A673 (cell line): ENCODE data around the gene EML6. TPM values are rescaled to one million over a fixed set of nuclear protein-coding genes. Genes with fewer than 3 reads are reported as not detected.
"Not testable (repeated sequence)": the region's sequence is repeated elsewhere in the genome, so short reads cannot be mapped to it uniquely, and the experiment has no call there.

Experiments used
- BruUV-seq: library from RNA; stranded (reverse); fragments of 400-500 nt; replicated peaks from 2 replicates; lab custom pipeline; 2021; lab: Mats Ljungman, UMichigan
- CTCF ChIA-PET: fragments of 300-600 bp; sonication (Branson Sonifier 250); formaldehyde crosslinking; loops from one replicate; lab custom pipeline; 2022; ENCODE audit warnings: antibody characterized with exemption; lab: Charles Lee
- POLR2A ChIA-PET: fragments of 300-600 bp; sonication (Branson Sonifier 250); formaldehyde crosslinking; loops from one replicate; lab custom pipeline; 2022; ENCODE audit warnings: antibody characterized with exemption; ENCODE audit not compliant: low non-redundant PET; lab: Charles Lee
- DNase-seq: peaks from one replicate; pipeline ENCODE4 v3.0.0-alpha.2; 2015; ENCODE audit warnings: low spot score
- H3K27ac ChIP-seq: fragments of 200-600 bp; sonication (generic); 2 replicates; pipeline ENCODE4 v1.5.1; 2016; ENCODE audit warnings: mixed run types, low read depth, mild to moderate bottlenecking, mixed read lengths, antibody characterized with exemption, low read length; ENCODE audit not compliant: poor library complexity, severe bottlenecking
- H3K27me3 ChIP-seq: fragments of 200-600 bp; sonication (generic); replicated peaks from 2 replicates; pipeline ENCODE4 v1.6.1; 2017; ENCODE audit warnings: mixed run types, low read depth, mild to moderate bottlenecking, mixed read lengths, antibody characterized with exemption, low read length; ENCODE audit not compliant: insufficient read depth, poor library complexity
- H3K36me3 ChIP-seq: fragments of 200-600 bp; sonication (generic); 2 replicates; pipeline ENCODE4 v1.6.1; 2016; ENCODE audit warnings: mixed run types, mild to moderate bottlenecking, mixed read lengths, antibody characterized with exemption, low read length; ENCODE audit not compliant: insufficient read depth, poor library complexity, severe bottlenecking
- H3K4me1 ChIP-seq: fragments of 200-600 bp; sonication (generic); 2 replicates; pipeline ENCODE4 v1.6.1; 2017; ENCODE audit warnings: mixed run types, mild to moderate bottlenecking, mixed read lengths, antibody characterized with exemption, low read length; ENCODE audit not compliant: insufficient read depth, poor library complexity, severe bottlenecking
- H3K4me3 ChIP-seq: fragments of 200-600 bp; sonication (generic); 2 replicates; pipeline ENCODE4 v1.5.1; 2016; ENCODE audit warnings: low read depth, mixed run types, mild to moderate bottlenecking, mixed read lengths, low read length; ENCODE audit not compliant: poor library complexity, severe bottlenecking
- H3K9me3 ChIP-seq: fragments of 200-600 bp; sonication (generic); 2 replicates; pipeline ENCODE4 v1.6.1; 2016; ENCODE audit warnings: mixed run types, low read depth, mild to moderate bottlenecking, mixed read lengths, antibody characterized with exemption, low read length; ENCODE audit not compliant: poor library complexity, severe bottlenecking
- EZH2 ChIP-seq: fragments of 200-600 bp; sonication (generic); IDR thresholded peaks from 2 replicates; pipeline ENCODE4 v1.6.1; 2017; ENCODE audit warnings: borderline replicate concordance, low read depth, mild to moderate bottlenecking, mixed read lengths, antibody characterized with exemption, low read length; ENCODE audit not compliant: poor library complexity, severe bottlenecking
- intact Hi-C: fragments of 100-400 bp; cut with micrococcal nuclease; formaldehyde crosslinking; loops from one replicate; pipeline ENCODE4 v1.10.0; 2022; ENCODE audit not compliant: unreplicated experiment
- total RNA-seq: library from RNA; stranded (reverse); gene quantifications from 2 replicates; pipeline ENCODE4 v1.2.3, GENCODE V29; 2021
- TF ChIP-seq, protein P1 (sequence below): fragments of 300-800, 200-600 bp; sonication (generic); conservative IDR thresholded peaks from 2 replicates; pipeline ENCODE4 v1.5.1; 2017; ENCODE audit warnings: low read depth, mild to moderate bottlenecking, antibody characterized with exemption, low read length, moderate library complexity, mixed read lengths

EML6 gene
- total RNA-seq, 1 experiment from 2014 or later, result 1.9 TPM

DNA sequence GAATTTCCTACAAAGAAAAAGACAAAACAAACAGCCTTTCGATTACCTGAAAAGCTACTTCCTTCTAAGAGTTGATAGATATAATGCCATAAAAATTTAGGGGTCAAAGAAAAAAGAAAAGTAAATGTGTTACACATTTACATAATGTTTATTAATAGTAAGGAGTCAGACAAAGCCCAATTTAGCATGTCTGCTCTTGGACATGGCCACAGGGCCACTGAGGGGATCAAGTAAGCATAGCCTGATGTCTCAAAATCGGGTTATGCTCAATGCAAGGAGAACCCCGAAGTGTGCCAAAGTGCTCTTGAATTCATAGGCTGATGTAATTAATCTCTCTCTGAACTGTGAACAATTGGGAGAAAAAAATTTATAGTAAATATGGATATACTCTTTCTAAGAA, 265.1 kb downstream of the EML6 start:
- peaks cover 23% of the 10 kb centered on the region for H3K4me1 ChIP-seq
- TF ChIP-seq, protein P1, sequence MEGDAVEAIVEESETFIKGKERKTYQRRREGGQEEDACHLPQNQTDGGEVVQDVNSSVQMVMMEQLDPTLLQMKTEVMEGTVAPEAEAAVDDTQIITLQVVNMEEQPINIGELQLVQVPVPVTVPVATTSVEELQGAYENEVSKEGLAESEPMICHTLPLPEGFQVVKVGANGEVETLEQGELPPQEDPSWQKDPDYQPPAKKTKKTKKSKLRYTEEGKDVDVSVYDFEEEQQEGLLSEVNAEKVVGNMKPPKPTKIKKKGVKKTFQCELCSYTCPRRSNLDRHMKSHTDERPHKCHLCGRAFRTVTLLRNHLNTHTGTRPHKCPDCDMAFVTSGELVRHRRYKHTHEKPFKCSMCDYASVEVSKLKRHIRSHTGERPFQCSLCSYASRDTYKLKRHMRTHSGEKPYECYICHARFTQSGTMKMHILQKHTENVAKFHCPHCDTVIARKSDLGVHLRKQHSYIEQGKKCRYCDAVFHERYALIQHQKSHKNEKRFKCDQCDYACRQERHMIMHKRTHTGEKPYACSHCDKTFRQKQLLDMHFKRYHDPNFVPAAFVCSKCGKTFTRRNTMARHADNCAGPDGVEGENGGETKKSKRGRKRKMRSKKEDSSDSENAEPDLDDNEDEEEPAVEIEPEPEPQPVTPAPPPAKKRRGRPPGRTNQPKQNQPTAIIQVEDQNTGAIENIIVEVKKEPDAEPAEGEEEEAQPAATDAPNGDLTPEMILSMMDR, result no peak
- no peak for TF ChIP-seq EZH2
- H3K9me3 ChIP-seq, result no peaks in the 10 kb centered on the region
- H3K27me3 ChIP-seq, result no peaks in the 10 kb centered on the region
- no peak overlapping the region for H3K4me3 ChIP-seq
- BruUV-seq, result no TSS peak
- CTCF ChIA-PET, result no interaction called here
- H3K27ac ChIP-seq, result no peak overlapping the region
- intact Hi-C loops, result no loop called here
- POLR2A ChIA-PET, result no interaction called here
- no peak for DNase-seq
- peaks cover 16% of the 10 kb centered on the region for H3K36me3 ChIP-seq

DNA sequence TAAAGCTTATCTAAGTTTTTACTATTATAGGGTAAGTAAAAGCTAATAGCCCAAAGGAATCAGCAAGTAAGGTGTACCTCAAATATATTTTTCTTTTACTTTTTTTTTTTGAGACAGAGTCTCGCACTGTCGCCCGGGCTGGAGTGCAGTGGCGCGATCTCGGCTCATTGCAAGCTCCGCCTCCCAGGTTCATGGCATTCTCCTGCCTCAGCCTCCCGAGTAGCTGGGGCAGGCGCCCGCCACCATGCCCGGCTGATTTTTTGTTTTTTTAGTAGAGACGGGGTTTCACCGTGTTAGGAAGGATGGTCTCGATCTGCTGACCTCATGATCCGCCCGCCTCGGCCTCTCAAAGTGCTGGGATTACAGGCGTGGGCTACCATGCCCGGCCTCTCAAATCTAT, 267.2 kb downstream of the EML6 start:
- H3K9me3 ChIP-seq, H3K27me3 ChIP-seq, H3K4me3 ChIP-seq, POLR2A ChIA-PET, intact Hi-C loops, H3K27ac ChIP-seq, CTCF ChIA-PET, DNase-seq, BruUV-seq: not testable (repeated sequence)
- Histone ChIP-seq H3K36me3 (peaks cover 10% of the 10 kb centered on the region), H3K4me1 (peaks cover 29% of the 10 kb centered on the region)

DNA sequence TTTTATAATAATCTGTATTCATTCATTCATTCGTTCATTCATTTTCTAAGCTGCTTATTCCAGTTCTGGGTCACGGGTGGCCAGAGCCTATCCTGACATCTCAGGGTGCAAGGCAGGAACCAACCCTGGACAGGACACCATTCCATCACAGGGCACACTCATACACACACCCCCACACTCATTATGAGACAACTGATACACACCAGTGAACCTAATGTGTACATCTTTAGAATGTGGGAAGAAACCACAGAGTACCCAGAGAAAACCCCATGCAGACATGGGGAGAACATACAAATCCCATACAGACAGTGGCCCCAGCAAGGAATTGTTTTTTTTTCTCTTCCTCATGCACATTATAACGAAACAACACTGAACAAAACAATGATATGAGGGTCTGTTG, 272.1 kb downstream of the EML6 start:
- H3K4me3 ChIP-seq, result no peak overlapping the region
- peaks cover 45% of the 10 kb centered on the region for H3K4me1 ChIP-seq
- H3K9me3 ChIP-seq, result no peaks in the 10 kb centered on the region
- ChIA-PET CTCF (interaction anchor here (0.6 kb wide), 1 partner anchor 113 kb away, joined by 3 read pairs; no protein-coding TSS in a partner anchor), POLR2A (no interaction called here)
- intact Hi-C loops, result no loop called here
- BruUV-seq, result no TSS peak
- no peak overlapping the region for H3K27ac ChIP-seq
- no peak for TF ChIP-seq EZH2
- TF ChIP-seq, protein P1, result no peak
- no peaks in the 10 kb centered on the region for H3K36me3 ChIP-seq
- no peaks in the 10 kb centered on the region for H3K27me3 ChIP-seq
- DNase-seq, result no peak

DNA sequence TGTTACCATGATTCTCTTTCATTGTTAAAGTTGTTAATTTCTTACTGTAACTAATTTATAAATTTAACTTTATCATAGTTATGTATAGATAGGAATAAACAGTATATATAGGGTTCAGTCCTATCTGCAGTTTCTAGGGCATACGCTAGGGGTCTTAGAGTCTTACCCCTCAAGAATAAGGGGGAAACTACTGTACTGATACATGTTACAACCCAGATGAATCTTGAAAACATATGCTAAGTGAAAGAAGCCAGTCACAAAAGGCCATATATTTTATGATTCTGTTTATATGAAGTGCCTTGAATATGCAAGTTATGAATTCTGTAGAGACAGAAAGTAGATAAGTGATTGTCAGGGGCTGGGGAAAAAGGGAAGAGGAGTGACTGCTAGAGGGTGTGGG, 274.4 kb downstream of the EML6 start:
- no peak for DNase-seq
- intact Hi-C loops, result no loop called here

More for the DNA sequence above, 274.4 kb downstream of the EML6 start:
- H3K4me1 ChIP-seq, result peaks cover 53% of the 10 kb centered on the region
- ChIA-PET CTCF (no interaction called here), POLR2A (no interaction called here)
- no peaks in the 10 kb centered on the region for H3K36me3 ChIP-seq
- no TSS peak for BruUV-seq
- no peak for TF ChIP-seq EZH2
- TF ChIP-seq, protein P1, result no peak
- no peaks in the 10 kb centered on the region for H3K9me3 ChIP-seq
- H3K27me3 ChIP-seq, result no peaks in the 10 kb centered on the region
- no peak overlapping the region for H3K27ac ChIP-seq
- no peak overlapping the region for H3K4me3 ChIP-seq
